ENCODE results near the gene PRKCG. TPM values are rescaled to one million over a fixed set of nuclear protein-coding genes. Genes with fewer than 3 reads are reported as not detected.

Gene PRKCG
- total and polyA plus RNA-seq, 2 of the 8 experiments (the other 6 are each of a cell fraction or from before 2014, with no cell fraction given), result 6.1 to 10.6 TPM

DNA sequence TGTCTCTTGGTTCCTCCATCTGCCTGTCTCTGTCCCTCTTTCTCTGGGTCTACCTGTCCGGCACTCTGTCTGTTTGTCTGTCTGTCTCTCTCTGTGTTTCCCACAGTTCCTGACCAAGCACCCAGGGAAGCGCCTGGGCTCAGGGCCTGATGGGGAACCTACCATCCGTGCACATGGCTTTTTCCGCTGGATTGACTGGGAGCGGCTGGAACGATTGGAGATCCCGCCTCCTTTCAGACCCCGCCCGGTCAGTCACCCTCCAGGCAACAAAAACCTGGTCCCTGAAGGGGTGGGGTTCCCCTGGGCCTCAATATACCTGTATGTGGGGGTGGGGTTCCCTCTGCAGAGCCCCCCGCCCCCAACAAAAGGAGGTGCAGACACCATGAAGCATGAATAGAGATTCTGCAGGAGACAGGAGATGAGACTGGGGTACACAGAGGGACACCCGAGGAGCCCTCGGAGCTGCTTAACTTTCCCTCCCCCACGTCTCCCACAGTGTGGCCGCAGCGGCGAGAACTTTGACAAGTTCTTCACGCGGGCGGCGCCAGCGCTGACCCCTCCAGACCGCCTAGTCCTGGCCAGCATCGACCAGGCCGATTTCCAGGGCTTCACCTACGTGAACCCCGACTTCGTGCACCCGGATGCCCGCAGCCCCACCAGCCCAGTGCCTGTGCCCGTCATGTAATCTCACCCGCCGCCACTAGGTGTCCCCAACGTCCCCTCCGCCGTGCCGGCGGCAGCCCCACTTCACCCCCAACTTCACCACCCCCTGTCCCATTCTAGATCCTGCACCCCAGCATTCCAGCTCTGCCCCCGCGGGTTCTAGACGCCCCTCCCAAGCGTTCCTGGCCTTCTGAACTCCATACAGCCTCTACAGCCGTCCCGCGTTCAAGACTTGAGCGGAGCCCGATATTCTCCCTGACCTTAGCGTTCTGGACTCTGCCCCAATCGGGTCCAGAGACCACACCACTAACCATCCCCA lies 24.5 kb downstream of the PRKCG start (continued):
- TF ChIP-seq, protein P1, sequence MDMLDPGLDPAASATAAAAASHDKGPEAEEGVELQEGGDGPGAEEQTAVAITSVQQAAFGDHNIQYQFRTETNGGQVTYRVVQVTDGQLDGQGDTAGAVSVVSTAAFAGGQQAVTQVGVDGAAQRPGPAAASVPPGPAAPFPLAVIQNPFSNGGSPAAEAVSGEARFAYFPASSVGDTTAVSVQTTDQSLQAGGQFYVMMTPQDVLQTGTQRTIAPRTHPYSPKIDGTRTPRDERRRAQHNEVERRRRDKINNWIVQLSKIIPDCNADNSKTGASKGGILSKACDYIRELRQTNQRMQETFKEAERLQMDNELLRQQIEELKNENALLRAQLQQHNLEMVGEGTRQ (IDR thresholded peaks at IDR 0.05; ENCODE audit: low read length), result no peak
- no peak for TF ChIP-seq NRF1 (IDR thresholded peaks at IDR 0.05; ENCODE audit: low read depth, low read length)
